HepG2 (cell line): ENCODE results near the gene CCN2. TPM values are rescaled to one million over a fixed set of nuclear protein-coding genes. Genes with fewer than 3 reads are reported as not detected.

Source experiments
- ASH2L ChIP-seq: fragments of 300-600, 200-600 bp; sonication (generic); IDR thresholded peaks from 2 replicates; pipeline ENCODE4 v1.7.0; 2017; ENCODE audit warnings: low read depth, mild to moderate bottlenecking, moderate library complexity, mixed read lengths, low read length; ENCODE audit not compliant: insufficient read length
- DDIT3 ChIP-seq: sonication (generic); formaldehyde crosslinking; IDR thresholded peaks from 2 replicates; pipeline ENCODE4 v1.4.0; 2020; ENCODE audit warnings: mild to moderate bottlenecking, missing genetic modification reagents
- GATA4 ChIP-seq: sonication (generic); IDR thresholded peaks from 2 replicates; pipeline ENCODE4 v1.6.1; 2016; ENCODE audit warnings: antibody characterized with exemption, low read depth, borderline replicate concordance
- HIVEP1 ChIP-seq: sonication (generic); formaldehyde crosslinking; IDR thresholded peaks from 2 replicates; pipeline ENCODE4 v1.4.0; 2020; ENCODE audit warnings: mild to moderate bottlenecking, missing genetic modification reagents
- SOX5 ChIP-seq: IDR thresholded peaks from 2 replicates; pipeline ENCODE4 v1.6.1; 2016; ENCODE audit warnings: borderline replicate concordance
- YEATS4 ChIP-seq: sonication (generic); formaldehyde crosslinking; IDR thresholded peaks from 2 replicates; pipeline ENCODE4 v1.4.0; 2020; ENCODE audit warnings: missing genetic modification reagents, borderline replicate concordance
- ZFP90 ChIP-seq: sonication (generic); formaldehyde crosslinking; IDR thresholded peaks from 2 replicates; pipeline ENCODE4 v1.8.0; 2022; ENCODE audit warnings: missing genetic modification reagents, mild to moderate bottlenecking, inconsistent platforms, borderline replicate concordance
- ZFX ChIP-seq: sonication (generic); formaldehyde crosslinking; IDR thresholded peaks from 2 replicates; pipeline ENCODE4 v1.4.0; 2020; ENCODE audit warnings: mild to moderate bottlenecking, low read depth, missing genetic modification reagents, moderate library complexity
- ZNF343 ChIP-seq: sonication (generic); formaldehyde crosslinking; IDR thresholded peaks from 2 replicates; pipeline ENCODE4 v1.4.0; 2020; ENCODE audit warnings: mild to moderate bottlenecking, missing genetic modification reagents
- ZNF383 ChIP-seq: sonication (generic); formaldehyde crosslinking; IDR thresholded peaks from 2 replicates; pipeline ENCODE4 v1.4.0; 2020; ENCODE audit warnings: missing genetic modification reagents, mild to moderate bottlenecking, borderline replicate concordance
- ZNF446 ChIP-seq: sonication (generic); formaldehyde crosslinking; IDR thresholded peaks from 2 replicates; pipeline ENCODE4 v1.5.0; 2020; ENCODE audit warnings: mild to moderate bottlenecking, missing genetic modification reagents
- ZNF589 ChIP-seq: sonication (generic); formaldehyde crosslinking; conservative IDR thresholded peaks from 2 replicates; pipeline ENCODE4 v1.8.0; 2022; ENCODE audit warnings: mild to moderate bottlenecking, moderate library complexity, missing genetic modification reagents
- polyA plus RNA-seq, 8 experiments: library from polyadenylated mRNA; depleted of rRNA in 3 of 8; stranded (reverse) in 7 of 8; unstranded in 1 of 8; fragments of >200 nt; fragmentation: Illumina TruSeq in 4 of 8; extraction: Trizol in 4 of 8; gene quantifications; 2 replicates each; pipeline versions ENCODE4 v1.2.1 to v1.2.3, GENCODE V29; 2011 to 2016; ENCODE audit warnings: low read depth in 4 of 8, missing spikeins in 1 of 8, mixed read lengths in 1 of 8; ENCODE audit not compliant: insufficient read depth in 1 of 8
- total RNA-seq, 5 experiments: library from RNA; depleted of rRNA; stranded (reverse); fragments of >200 nt; fragmentation: Illumina TruSeq; extraction: Trizol; gene quantifications; 2 replicates each; pipeline ENCODE4 v1.2.3, GENCODE V29; 2016; ENCODE audit warnings: low read depth in 1 of 5
- TF ChIP-seq, protein P1 (sequence below): IDR thresholded peaks from 2 replicates; pipeline ENCODE4 v1.6.1; 2012; ENCODE audit warnings: low read depth, low read length, improper control_type of control experiment
- TF ChIP-seq, protein P2 (sequence below): IDR thresholded peaks from 2 replicates; pipeline ENCODE4 v1.6.1; 2016; ENCODE audit warnings: low read depth, missing genetic modification reagents, missing compliant biosample characterization
- TF ChIP-seq, protein P3 (sequence below): sonication (generic); formaldehyde crosslinking; IDR thresholded peaks from 2 replicates; pipeline ENCODE4 v1.4.0; 2020; ENCODE audit warnings: mild to moderate bottlenecking, missing genetic modification reagents, borderline replicate concordance

CCN2 gene
- total and polyA plus RNA-seq, 2 of the 13 experiments (the other 11 are each of a cell fraction or from before 2014, with no cell fraction given): 34.7 to 316 TPM

- TF ChIP-seq, protein P1, sequence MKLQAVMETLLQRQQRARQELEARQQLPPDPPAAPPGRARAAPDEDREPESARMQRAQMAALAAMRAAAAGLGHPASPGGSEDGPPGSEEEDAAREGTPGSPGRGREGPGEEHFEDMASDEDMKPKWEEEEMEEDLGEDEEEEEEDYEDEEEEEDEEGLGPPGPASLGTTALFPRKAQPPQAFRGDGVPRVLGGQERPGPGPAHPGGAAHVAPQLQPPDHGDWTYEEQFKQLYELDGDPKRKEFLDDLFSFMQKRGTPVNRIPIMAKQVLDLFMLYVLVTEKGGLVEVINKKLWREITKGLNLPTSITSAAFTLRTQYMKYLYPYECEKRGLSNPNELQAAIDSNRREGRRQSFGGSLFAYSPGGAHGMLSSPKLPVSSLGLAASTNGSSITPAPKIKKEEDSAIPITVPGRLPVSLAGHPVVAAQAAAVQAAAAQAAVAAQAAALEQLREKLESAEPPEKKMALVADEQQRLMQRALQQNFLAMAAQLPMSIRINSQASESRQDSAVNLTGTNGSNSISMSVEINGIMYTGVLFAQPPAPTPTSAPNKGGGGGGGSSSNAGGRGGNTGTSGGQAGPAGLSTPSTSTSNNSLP: no peak
- TF ChIP-seq, protein P2, sequence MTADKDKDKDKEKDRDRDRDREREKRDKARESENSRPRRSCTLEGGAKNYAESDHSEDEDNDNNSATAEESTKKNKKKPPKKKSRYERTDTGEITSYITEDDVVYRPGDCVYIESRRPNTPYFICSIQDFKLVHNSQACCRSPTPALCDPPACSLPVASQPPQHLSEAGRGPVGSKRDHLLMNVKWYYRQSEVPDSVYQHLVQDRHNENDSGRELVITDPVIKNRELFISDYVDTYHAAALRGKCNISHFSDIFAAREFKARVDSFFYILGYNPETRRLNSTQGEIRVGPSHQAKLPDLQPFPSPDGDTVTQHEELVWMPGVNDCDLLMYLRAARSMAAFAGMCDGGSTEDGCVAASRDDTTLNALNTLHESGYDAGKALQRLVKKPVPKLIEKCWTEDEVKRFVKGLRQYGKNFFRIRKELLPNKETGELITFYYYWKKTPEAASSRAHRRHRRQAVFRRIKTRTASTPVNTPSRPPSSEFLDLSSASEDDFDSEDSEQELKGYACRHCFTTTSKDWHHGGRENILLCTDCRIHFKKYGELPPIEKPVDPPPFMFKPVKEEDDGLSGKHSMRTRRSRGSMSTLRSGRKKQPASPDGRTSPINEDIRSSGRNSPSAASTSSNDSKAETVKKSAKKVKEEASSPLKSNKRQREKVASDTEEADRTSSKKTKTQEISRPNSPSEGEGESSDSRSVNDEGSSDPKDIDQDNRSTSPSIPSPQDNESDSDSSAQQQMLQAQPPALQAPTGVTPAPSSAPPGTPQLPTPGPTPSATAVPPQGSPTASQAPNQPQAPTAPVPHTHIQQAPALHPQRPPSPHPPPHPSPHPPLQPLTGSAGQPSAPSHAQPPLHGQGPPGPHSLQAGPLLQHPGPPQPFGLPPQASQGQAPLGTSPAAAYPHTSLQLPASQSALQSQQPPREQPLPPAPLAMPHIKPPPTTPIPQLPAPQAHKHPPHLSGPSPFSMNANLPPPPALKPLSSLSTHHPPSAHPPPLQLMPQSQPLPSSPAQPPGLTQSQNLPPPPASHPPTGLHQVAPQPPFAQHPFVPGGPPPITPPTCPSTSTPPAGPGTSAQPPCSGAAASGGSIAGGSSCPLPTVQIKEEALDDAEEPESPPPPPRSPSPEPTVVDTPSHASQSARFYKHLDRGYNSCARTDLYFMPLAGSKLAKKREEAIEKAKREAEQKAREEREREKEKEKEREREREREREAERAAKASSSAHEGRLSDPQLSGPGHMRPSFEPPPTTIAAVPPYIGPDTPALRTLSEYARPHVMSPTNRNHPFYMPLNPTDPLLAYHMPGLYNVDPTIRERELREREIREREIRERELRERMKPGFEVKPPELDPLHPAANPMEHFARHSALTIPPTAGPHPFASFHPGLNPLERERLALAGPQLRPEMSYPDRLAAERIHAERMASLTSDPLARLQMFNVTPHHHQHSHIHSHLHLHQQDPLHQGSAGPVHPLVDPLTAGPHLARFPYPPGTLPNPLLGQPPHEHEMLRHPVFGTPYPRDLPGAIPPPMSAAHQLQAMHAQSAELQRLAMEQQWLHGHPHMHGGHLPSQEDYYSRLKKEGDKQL (CRISPR knock-in tag): peak; percentile 26; the same call in 1 of the 2 replicates
- peak; percentile 95 for TF ChIP-seq ZNF446 (CRISPR knock-in tag)
- TF ChIP-seq ASH2L: peak; percentile 29
- TF ChIP-seq SOX5 (CRISPR knock-in tag): no peak; the same call in 1 of the 2 replicates
- peak; percentile 84 for TF ChIP-seq HIVEP1 (CRISPR knock-in tag)
- TF ChIP-seq ZFP90 (CRISPR knock-in tag): peak; percentile 84
- no peak; the same call in 1 of the 2 replicates for TF ChIP-seq ZNF383 (CRISPR knock-in tag)
- TF ChIP-seq ZNF589 (CRISPR knock-in tag): peak; percentile 86
- TF ChIP-seq YEATS4 (CRISPR knock-in tag): peak; percentile 46
- TF ChIP-seq ZFX (CRISPR knock-in tag): peak; percentile 69
- TF ChIP-seq, protein P3, sequence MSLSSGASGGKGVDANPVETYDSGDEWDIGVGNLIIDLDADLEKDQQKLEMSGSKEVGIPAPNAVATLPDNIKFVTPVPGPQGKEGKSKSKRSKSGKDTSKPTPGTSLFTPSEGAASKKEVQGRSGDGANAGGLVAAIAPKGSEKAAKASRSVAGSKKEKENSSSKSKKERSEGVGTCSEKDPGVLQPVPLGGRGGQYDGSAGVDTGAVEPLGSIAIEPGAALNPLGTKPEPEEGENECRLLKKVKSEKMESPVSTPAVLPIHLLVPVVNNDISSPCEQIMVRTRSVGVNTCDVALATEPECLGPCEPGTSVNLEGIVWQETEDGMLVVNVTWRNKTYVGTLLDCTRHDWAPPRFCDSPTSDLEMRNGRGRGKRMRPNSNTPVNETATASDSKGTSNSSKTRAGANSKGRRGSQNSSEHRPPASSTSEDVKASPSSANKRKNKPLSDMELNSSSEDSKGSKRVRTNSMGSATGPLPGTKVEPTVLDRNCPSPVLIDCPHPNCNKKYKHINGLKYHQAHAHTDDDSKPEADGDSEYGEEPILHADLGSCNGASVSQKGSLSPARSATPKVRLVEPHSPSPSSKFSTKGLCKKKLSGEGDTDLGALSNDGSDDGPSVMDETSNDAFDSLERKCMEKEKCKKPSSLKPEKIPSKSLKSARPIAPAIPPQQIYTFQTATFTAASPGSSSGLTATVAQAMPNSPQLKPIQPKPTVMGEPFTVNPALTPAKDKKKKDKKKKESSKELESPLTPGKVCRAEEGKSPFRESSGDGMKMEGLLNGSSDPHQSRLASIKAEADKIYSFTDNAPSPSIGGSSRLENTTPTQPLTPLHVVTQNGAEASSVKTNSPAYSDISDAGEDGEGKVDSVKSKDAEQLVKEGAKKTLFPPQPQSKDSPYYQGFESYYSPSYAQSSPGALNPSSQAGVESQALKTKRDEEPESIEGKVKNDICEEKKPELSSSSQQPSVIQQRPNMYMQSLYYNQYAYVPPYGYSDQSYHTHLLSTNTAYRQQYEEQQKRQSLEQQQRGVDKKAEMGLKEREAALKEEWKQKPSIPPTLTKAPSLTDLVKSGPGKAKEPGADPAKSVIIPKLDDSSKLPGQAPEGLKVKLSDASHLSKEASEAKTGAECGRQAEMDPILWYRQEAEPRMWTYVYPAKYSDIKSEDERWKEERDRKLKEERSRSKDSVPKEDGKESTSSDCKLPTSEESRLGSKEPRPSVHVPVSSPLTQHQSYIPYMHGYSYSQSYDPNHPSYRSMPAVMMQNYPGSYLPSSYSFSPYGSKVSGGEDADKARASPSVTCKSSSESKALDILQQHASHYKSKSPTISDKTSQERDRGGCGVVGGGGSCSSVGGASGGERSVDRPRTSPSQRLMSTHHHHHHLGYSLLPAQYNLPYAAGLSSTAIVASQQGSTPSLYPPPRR (CRISPR knock-in tag): peak; percentile 80
- peak; percentile 58; the same call in 1 of the 2 replicates for TF ChIP-seq GATA4
- 0 out of 2 replicates have a peak, but pooled peaks have one; percentile 59 for TF ChIP-seq ZNF343 (CRISPR knock-in tag)
- TF ChIP-seq DDIT3 (CRISPR knock-in tag): no peak
Measured at GRCh38 chr6:131949909-131950766, 1.0 kb downstream of the CCN2 start (continued).
